Measurements from ENCODE around the gene MICU2. TPM values are rescaled to one million over a fixed set of nuclear protein-coding genes. Genes with fewer than 3 reads are reported as not detected.
A peak's percentile ranks its signal among the peaks of the same experiment; 100 is the strongest.

MICU2 gene
- total RNA-seq, 1 donor from 2014 or later, result 20.4 TPM

- no peak for ATAC-seq
These were observed 122.6 kb downstream of the MICU2 start for GRCh38 chr13:21481359-21481758.

GRCh38 chr13:21478881-21479808 lies 124.8 kb downstream of the MICU2 start:
- no peak for ATAC-seq

- ATAC-seq, result peak; percentile 95
These were observed 127.0 kb downstream of the MICU2 start for GRCh38 chr13:21476893-21477472.

GRCh38 chr13:21475115-21475514 lies 128.9 kb downstream of the MICU2 start:
- no peak for ATAC-seq

- no peak for ATAC-seq
These were observed 133.2 kb downstream of the MICU2 start for GRCh38 chr13:21470785-21471184.

- ATAC-seq, result no peak
These were observed 137.4 kb downstream of the MICU2 start for GRCh38 chr13:21466527-21466926.

- no peak for ATAC-seq
These were observed 138.2 kb downstream of the MICU2 start for GRCh38 chr13:21465710-21466160.

GRCh38 chr13:21463424-21463823 lies 140.5 kb downstream of the MICU2 start:
- no peak for ATAC-seq

- no peak for ATAC-seq
These were observed 142.8 kb downstream of the MICU2 start for GRCh38 chr13:21461131-21461530.

GRCh38 chr13:21458813-21459701 lies 144.9 kb downstream of the MICU2 start, which contains the start of gene ZDHHC20:
Gene ZDHHC20 (minus strand): TSS chr13:21459303. CDS start chr13:21459171, 132 bp downstream.
- peak; percentile 98 for ATAC-seq

GRCh38 chr13:21458451-21458812 lies 145.5 kb downstream of the MICU2 start:
- ATAC-seq, result peak; percentile 54

- ATAC-seq, result no peak
These were observed 150.4 kb downstream of the MICU2 start for GRCh38 chr13:21453387-21454081.

- ATAC-seq, result no peak
These were observed 153.0 kb downstream of the MICU2 start for GRCh38 chr13:21450936-21451335.

GRCh38 chr13:21446656-21447055 lies 157.3 kb downstream of the MICU2 start:
- peak; percentile 75 for ATAC-seq

GRCh38 chr13:21445759-21446158 lies 158.2 kb downstream of the MICU2 start:
- ATAC-seq, result no peak

- no peak for ATAC-seq
These were observed 160.8 kb downstream of the MICU2 start for GRCh38 chr13:21443171-21443570.

Other genes starting within 250 kb of the MICU2 start
- 61.0 TPM for gene ZDHHC20, start 144.9 kb downstream of the MICU2 start, total RNA-seq
- 0.04 TPM for gene FGF9, start 66.9 kb upstream of the MICU2 start, total RNA-seq

Data from esophagus mucosa (tissue), 1 donor.